A549 treated with Mapracorat at 1 μM for 4 hours (cell line): Measurements from ENCODE around the gene DNAJC4. TPM values are rescaled to one million over a fixed set of nuclear protein-coding genes. Genes with fewer than 3 reads are reported as not detected.

Experiments used
- total RNA-seq: library from RNA; stranded (reverse); fragments of 200-300 nt; extraction: Qiagen RNA extraction; gene quantifications from 5 replicates; pipeline ENCODE4 v1.2.3, GENCODE V29; 2022

DNAJC4 gene, protein sequence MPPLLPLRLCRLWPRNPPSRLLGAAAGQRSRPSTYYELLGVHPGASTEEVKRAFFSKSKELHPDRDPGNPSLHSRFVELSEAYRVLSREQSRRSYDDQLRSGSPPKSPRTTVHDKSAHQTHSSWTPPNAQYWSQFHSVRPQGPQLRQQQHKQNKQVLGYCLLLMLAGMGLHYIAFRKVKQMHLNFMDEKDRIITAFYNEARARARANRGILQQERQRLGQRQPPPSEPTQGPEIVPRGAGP
- 17.3 to 22.9 TPM (median 19.6 TPM) in 5 replicates for total RNA-seq

DNA sequence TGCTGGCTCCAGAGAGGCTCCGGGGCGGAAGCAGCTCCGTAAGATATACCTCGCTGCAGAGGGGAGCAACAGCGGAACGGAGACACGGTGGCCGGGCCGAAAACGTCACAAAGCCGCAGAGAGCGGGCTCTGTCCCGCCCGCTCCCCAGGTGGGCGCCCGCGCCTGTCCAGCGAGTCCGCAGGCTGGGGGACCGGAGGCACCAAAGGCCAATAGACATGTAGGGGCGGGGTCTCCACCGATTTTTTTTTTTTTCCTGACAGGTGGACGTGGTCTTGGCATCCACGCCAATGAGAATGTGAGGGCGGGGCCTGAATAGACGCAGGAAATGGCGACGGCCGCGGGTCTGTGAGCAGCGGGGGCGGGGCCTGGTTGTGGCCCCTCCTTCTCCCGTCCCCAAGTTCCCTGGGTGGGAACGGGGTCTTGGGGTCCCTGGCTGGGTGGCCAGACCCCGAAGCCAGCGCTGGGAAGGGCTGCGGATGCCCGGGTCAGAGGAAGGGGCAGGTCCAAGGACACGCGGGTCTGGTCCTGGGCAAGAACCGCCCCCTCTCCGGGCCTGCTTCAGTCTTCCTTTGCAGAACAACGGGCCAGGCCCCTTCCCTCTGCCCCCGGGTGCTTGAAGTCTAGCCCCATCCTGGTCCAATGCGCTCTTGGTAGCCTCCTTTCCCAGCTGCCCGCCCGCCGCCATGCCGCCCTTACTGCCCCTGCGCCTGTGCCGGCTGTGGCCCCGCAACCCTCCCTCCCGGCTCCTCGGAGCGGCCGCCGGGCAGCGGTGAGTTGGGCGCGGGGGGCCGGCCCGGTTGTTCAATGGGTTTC, at the start of gene DNAJC4:
DNAJC4 (plus strand) TSS at position 378 of the 814 bp plus-strand sequence; CDS start at position 685, 307 bp downstream.

DNA sequence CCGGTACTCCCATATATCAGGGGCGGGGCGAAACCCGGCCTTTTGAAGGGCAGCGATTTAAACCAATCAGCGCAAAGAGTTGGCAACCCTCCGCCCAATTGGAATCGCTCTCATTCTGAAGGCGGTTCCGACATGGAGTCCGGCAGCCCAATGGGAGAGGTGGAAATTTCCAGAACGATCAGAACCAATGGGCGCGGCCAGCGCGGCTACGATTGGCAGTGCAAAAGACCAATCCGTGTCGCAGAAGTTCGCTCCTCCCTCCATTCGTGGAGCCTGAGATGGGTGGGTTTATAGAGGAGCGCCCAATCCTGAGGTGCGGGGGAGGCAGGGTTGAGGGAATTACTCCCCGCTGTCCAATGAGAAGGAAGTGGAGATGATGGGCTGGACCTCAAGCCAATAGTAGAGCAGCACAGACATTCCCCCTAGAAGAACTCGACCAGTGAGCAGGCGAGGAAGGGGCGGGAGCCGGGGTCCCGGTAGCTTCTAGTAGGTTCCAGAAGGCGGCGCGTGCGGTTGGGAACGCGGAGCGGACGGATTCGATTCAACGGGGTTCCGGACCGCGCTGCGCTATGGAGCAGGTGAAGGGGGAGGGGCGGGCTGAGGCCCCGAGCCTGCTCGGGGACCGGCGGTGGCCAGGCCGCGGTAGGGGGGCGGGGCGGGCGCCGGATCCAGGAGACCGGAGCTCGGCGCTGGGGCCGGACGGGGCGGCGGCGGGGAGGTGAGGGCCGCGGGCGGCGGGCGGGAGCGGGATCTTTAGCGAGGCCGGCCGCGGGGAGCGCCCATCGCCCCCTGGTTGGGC, 44.5 kb upstream of the DNAJC4 start, which contains the start of gene STIP1:
STIP1 (plus strand) TSS at position 479 of the 799 bp plus-strand sequence; CDS start at position 570, 91 bp downstream.

DNA sequence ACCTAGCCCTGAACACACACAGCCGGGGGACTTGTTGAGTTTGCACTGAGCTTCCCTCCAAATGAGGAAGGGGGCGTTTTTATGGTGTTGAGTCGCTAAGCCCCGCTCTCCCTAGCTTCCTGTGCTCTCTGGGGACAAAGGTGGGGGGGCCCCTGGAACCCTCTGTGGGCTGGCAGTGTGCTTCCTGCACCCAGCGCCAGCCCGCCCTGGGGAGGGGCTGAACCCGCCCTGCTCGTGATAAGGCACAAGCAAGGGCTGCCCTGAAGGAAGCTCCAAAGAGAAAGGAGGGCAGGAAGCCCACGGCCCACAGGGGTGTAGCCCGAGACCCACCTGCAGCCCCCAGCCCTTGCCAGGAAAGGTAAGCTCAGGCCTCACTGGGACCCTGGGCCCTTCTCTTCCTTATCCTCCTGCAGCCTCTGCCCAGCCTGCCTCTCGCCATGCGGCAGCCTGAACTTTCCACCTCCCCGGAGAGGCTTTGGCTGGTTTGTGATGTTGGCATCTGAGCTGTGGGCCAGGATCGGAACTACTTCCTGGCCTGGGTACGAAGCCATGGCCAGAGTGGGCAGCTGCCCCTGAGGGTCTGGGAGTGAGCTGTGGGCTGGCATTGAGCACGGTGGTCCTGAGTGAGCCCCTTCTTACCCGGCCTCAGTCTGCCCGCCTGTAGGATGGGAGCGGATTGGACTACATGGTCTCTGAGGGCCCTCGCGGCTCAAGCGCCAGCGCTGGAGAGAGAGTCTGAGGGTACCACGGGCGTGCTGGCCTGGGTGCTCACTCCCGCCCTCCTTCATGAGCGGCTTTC, 23.7 kb upstream of the DNAJC4 start, which contains the start of gene FERMT3:
FERMT3 (plus strand) TSS at position 265 of the 799 bp plus-strand sequence. CDS start 644 bp downstream, outside the sequence.

DNA sequence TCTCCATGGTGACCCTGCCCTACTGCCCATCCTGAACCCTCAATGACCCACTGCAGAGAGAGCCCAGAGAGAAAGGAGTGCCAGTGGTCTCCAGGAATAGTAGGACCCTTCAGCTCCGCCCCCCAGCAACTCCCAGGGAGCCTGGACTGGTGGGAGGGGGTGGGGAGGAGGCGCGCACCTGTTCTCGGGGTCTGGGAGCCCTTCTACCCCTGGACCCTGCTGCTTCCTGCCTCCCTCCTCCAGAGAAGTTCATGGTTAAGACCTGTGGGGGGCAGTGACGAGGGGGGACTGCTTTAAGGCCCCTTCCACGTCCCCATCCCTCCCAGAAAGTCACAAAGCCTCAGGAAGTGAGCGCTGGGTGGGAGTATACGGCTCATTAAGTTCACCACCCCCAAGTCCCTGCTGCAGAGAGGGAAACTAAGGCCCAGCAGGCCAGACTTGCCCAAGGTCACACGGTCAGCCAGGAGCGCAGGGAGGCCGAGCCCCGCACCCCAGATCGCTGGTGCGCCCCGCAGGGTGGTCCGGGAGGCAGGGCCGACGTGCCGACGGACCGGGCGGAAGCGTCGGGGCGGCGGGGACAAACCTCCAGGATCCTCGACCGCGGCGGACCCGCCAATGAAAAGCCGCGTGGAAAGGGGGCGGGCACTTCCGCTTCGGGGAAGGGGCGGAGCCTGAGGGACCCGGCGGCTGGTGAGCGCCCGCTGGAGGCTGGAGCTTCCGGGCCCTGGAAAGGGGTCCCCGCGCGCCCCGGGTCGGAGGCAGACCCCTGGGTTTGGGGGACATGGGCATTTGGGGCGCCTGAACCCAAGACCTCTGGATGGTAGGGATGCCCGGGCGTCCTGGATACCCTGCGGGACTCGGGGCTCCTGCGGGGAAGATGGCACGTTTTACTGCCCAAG, 4.5 kb upstream of the DNAJC4 start, which contains the start of the genes NUDT22 and TRPT1:
NUDT22 (plus strand) TSS at position 667 of the 899 bp plus-strand sequence. CDS start 379 bp downstream, outside the sequence.
TRPT1 (minus strand) TSS at position 579 of the 899 bp plus-strand sequence; CDS start at position 253, 326 bp downstream.

DNA sequence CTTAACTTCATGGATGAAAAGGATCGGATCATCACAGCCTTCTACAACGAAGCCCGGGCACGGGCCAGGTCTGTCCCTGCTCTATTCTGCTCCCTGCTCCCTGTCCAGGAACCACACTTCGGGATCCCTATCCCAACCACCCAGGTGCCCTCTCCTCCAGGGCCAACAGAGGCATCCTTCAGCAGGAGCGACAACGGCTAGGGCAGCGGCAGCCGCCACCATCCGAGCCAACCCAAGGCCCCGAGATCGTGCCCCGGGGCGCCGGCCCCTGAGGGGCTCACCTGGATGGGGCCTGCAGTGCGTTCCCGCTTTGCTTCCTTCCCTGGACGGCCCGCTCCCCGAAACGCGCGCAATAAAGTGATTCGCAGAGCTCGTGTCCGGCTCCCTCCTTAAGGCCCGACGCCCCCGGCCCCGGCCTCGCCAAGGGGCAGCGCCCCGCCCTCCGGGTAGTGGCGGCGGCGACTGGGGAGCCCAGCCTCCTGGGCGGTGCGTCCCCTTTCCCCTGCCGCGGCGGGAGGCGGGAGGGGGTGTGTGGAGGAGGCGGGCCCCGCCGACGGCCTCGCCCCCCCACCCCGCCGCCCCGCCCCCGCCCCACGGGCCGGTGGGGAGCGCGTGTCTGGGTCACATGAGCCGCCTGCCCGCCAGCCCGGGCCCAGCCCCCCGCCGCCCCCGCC, 3.7 kb downstream of the DNAJC4 start, which contains the start of gene VEGFB:
VEGFB (plus strand) TSS at position 672 of the 674 bp plus-strand sequence. CDS start 250 bp downstream, outside the sequence.

DNA sequence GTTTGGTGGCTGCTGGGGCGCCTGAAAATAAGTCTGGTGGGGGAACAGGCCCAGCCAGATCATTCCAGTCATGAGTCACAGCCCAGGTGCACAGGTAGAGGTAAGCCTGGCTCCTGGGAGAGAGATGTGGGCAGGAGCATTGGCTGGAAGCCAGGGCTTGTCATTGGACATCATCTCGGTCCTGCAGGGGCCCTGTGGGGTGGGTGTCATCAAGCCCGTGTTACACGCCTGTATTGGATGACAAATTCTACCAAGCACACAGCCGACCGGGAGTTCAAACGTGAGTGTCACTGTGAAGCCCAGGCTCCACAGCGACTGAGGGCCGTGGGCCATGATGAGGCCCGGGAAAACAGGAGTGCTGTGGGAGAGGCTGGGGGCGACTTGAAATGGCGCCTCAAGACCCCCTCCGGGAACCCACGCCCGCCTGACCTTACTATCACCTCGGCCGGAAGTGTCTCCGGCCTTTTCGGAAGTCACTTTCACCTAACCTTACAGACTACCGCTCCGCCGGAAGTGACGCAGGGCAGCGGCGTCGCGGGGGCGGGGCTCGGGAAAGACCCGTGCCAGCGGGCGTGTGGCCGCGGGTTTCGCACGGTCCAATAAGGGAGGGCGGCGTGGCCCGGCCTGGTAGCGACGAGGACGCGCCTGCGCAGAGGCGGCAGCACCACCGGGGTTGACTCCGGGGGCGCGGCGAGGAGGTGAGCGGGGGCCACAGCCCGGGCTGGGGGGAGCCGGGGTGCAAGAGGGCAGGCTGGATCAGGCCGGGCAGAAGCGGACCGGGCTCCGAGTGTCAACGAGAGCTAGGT, 10.3 kb downstream of the DNAJC4 start, which contains the start of gene FKBP2:
FKBP2 (plus strand) TSS at position 661 of the 806 bp plus-strand sequence. CDS start 1,293 bp downstream, outside the sequence.

DNA sequence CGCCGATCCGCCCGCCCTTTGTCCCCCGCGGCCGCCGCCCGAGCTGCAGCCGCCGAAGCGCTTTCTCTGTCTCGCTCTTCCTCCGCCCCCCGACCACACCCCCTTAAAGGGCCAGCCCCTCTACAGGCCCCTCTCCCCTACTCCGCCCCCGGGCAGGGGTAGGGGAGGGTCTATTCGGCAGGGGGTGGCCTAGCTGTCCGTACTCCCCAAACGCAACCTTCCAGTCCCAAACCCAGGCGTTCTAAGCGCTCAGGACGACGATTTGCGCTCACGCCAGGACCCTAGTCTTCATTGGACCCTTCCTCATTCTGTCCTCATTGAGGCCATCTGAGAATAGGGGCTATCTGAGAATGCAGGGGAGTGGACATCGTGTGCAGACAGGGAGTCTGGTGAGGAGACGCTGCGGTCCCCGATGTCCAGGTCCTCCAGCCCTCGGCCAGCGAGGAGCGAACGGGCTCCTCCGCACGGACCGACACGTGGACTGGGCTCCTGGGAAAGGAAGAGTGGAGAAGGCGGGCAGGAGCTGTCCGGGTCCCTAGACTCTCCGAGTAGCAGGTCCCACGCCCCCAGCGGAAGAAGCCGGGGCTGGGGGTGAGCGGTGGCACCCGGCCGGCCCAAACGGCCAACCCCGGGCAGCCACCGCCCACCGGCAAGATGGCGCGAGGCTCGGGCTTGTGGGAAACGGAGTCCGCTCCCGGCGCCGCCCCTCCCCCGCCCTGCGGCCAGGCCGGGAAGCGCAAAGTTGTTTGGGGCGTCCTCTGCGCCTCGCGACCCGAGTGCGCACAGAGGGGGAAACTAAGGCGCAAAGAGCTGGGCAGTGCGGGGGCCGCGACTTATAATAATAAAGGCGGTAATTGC, 16.8 kb downstream of the DNAJC4 start, which contains the start of gene PPP1R14B:
PPP1R14B (minus strand) TSS at position 73 of the 858 bp plus-strand sequence. CDS start 270 bp downstream, outside the sequence.

DNA sequence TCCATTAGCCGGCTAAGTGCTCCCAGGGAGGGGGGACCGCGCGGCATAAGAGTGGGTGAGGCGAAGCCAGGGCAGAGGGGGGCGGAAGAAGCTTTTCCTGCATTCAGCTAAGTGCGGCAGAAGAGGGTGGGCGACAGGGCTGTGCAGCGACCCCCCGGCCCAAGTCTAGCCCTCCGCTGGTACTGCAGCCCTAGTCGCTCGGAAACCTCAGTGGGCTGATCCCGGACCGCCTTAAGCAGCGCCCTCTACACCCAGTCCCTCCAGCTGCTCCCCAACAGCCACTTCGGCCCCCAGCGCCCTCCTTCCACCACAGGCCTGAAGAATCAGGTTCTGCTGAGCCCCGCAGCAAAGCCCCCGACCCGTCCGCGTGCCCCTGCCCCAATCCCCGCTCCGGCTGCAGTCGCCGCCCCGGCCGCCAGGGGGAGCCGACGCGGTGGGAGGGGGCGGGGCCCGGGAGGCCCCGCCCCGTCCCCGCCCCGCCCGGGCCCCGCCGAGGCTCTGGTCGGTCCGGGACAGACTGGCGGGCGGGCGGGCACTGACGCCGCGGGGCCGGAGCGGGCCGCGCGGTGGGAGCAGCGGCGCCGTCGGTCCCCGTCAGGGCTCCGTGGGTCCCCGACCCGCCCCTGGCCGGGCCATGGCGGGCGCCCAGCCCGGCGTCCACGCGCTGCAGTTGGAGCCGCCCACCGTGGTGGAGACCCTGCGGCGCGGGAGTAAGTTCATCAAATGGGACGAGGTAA, 20.8 kb downstream of the DNAJC4 start, which contains the start of gene PLCB3:
PLCB3 (plus strand) TSS at position 515 of the 737 bp plus-strand sequence; CDS start at position 635, 120 bp downstream.

Other genes starting within 250 kb of the DNAJC4 start
- 114 to 129 TPM (median 127 TPM) in 5 replicates for gene OTUB1, start 244.1 kb upstream of the DNAJC4 start, total RNA-seq
- gene FLRT1, start 194.6 kb upstream of the DNAJC4 start, total RNA-seq: 0.03 to 0.10 TPM (median 0.06 TPM) in 4 of 5 replicates, not detected in the other
- 11.4 to 17.0 TPM (median 13.6 TPM) in 5 replicates for gene MACROD1, start 64.4 kb upstream of the DNAJC4 start, total RNA-seq
- 221 to 250 TPM (median 241 TPM) in 5 replicates for gene STIP1, start 44.4 kb upstream of the DNAJC4 start, total RNA-seq
- 0.52 to 2.3 TPM (median 1.5 TPM) in 5 replicates for gene FERMT3, start 23.8 kb upstream of the DNAJC4 start, total RNA-seq
- gene TRPT1, start 4.4 kb upstream of the DNAJC4 start, total RNA-seq: 19.7 to 25.1 TPM (median 23.2 TPM) in 5 replicates
- 30.1 to 40.4 TPM (median 39.0 TPM) in 5 replicates for gene NUDT22, start 4.3 kb upstream of the DNAJC4 start, total RNA-seq
- gene VEGFB, start 4.0 kb downstream of the DNAJC4 start, total RNA-seq: 34.1 to 50.0 TPM (median 49.1 TPM) in 5 replicates
- gene FKBP2, start 10.5 kb downstream of the DNAJC4 start, total RNA-seq: 124 to 151 TPM (median 130 TPM) in 5 replicates
- 240 to 390 TPM (median 370 TPM) in 5 replicates for gene PPP1R14B, start 16.4 kb downstream of the DNAJC4 start, total RNA-seq
- gene PLCB3, start 21.0 kb downstream of the DNAJC4 start, total RNA-seq: 16.0 to 22.8 TPM (median 20.0 TPM) in 5 replicates
- gene BAD, start 54.1 kb downstream of the DNAJC4 start, total RNA-seq: 72.9 to 96.6 TPM (median 94.9 TPM) in 5 replicates
- 31.9 to 53.0 TPM (median 47.6 TPM) in 5 replicates for gene GPR137, start 55.3 kb downstream of the DNAJC4 start, total RNA-seq
- gene KCNK4, start 60.8 kb downstream of the DNAJC4 start, total RNA-seq: not detected in 5 replicates
- gene CATSPERZ, start 69.8 kb downstream of the DNAJC4 start, total RNA-seq: 1.7 to 2.7 TPM (median 2.4 TPM) in 5 replicates
- gene ESRRA, start 75.0 kb downstream of the DNAJC4 start, total RNA-seq: 35.7 to 60.9 TPM (median 58.2 TPM) in 5 replicates
- 391 to 479 TPM (median 434 TPM) in 5 replicates for gene TRMT112, start 87.0 kb downstream of the DNAJC4 start, total RNA-seq
- 399 to 495 TPM (median 464 TPM) in 5 replicates for gene PRDX5, start 87.6 kb downstream of the DNAJC4 start, total RNA-seq
- gene CCDC88B, start 109.7 kb downstream of the DNAJC4 start, total RNA-seq: 8.6 to 11.4 TPM (median 10.3 TPM) in 5 replicates
- gene RPS6KA4, start 128.6 kb downstream of the DNAJC4 start, total RNA-seq: 46.3 to 68.4 TPM (median 63.4 TPM) in 5 replicates